GM18517 (cell line): ENCODE results near the gene OBSCN.

Source experiments
- ATAC-seq: cut with Tn5 transposase; IDR thresholded peaks from one replicate; pipeline ENCODE4 v1.9.1; 2021; ENCODE audit warnings: mild to moderate bottlenecking, moderate library complexity; ENCODE audit not compliant: unreplicated experiment

Gene OBSCN

DNA sequence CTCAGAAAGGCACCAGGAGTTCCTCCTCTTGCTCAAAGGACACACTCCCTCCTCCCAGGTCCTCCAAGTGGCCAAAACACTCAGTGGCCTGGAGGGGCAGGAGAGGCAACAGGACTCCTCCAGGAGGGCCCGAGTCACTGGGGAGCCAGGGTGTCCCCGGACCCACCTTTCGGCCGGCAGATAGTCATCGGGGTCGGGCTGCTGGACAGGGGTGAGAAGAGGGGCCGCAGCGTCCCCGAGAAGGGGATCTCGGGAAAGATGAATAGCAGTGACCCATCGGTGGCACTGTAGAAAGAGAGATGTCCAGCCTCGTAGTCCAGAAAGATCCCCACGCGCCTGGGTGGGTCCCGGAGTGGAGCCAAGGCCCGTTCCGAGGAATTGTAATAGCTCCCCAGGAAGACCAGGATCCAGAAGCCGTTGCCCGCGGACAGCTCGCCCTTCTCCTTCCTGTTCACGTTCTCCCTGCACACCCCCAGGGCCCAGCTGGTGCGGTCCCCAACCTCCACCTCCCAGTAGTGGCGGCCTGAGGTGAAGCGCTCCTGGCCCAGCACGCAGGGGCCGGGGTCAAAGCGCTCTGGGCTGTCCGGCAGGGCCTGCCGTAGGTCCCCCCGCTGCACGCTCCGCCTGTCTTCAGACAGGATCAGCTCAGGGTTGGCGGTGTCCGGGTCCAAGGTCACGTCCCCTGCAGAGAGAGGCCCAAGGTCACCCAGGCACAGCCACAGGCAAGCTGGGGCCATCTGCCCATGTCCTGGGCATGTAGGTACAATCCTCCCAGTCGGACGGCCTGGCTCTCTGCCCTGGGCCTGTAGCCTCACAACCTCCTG lies 186.9 kb downstream of the OBSCN start:
- no peak for ATAC-seq

DNA sequence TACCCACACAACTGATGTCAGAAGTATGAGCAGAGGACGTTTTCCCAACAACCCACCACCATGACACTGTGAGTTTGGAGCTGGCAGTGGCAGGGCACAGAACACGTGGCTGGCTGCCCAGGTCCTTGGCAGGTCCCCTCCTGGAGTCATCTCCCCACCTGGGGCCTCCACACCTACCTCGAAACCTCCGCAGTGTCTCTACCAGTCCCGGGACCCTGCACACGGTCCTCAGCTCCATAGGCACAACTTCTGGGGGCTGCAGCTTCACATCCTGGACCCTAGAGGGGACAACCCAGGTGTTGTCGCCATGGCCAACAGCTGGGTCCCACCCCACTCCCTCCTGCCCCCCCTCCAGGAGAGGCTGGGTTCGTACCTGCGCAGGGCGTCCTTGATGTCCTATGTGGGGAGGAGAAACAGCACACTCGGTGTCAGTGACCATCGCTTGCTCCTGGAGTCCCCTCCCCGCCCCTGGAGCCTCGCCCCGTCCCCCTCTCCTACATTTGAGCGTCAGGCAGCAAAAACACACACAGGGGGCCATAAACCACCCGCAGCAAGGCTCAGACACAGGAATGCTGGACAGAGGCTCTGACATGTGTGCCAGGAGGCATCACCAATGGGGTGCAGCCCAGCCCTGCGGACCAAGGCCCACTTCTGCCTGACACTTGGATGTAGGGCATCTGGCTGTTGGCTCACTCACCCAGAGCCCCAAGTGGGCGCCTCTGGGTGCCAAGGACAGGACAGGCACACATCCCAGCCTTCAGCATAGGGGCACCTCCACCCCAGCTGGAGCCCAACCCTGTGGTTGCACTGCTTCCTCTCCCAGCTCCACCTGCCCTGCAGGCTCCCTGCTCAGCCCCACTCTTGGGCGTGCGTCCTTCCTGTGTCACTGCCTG lies 189.2 kb downstream of the OBSCN start:
- no peak for ATAC-seq

DNA sequence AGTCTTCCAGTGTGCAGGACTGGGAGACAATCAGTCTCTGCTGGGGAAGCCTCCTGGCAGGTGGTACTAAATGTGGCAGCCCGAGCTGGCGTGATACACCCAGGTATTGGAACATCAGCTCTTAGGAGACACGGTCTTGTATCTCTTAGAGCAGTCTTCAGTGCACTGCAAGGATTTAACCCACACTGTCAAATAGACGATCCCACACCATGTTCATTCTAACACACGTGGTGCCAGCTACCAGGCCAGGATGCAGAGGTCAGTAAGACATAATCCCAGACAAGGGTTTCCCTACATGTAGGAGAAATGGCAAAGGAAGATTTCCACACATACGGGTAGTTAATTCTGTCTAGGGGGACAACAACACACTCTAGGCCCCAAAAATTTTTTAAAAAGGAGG lies 190.1 kb downstream of the OBSCN start:
- no peak for ATAC-seq

DNA sequence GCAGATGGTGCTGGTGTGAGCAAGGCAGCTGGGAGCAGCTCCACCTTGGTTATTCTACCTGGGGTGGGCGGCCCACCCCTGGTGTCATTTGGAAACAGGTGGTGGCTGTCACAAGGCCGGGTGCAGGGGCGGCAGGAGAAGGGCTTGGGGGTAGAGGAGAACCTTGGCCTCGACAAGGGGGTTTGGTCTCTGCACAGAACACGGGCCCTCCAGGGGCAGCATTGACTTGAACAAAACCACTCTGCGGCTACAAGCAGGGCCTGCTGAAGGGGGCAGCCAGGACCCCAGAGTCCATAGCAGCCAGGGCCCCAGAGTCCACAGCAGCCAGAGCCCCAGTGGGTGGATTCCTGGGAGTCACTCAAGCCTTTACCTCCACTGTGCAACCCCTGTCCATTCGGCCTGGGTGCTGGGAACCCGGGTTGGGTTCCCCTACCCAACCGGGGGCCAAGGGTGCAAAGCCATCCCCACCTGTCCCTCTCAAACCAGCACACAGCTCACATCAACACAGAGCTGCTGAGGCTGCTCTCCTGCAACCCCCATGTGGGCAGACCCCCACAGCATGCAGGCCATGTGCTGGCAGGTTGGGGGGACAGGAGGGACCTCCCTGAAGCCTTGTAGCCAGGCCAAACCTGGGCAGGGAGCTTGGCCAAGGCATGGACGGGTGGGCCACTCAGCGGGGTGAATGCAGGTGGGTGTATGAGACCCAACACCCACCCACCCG lies 191.1 kb downstream of the OBSCN start:
- ATAC-seq, result no peak

DNA sequence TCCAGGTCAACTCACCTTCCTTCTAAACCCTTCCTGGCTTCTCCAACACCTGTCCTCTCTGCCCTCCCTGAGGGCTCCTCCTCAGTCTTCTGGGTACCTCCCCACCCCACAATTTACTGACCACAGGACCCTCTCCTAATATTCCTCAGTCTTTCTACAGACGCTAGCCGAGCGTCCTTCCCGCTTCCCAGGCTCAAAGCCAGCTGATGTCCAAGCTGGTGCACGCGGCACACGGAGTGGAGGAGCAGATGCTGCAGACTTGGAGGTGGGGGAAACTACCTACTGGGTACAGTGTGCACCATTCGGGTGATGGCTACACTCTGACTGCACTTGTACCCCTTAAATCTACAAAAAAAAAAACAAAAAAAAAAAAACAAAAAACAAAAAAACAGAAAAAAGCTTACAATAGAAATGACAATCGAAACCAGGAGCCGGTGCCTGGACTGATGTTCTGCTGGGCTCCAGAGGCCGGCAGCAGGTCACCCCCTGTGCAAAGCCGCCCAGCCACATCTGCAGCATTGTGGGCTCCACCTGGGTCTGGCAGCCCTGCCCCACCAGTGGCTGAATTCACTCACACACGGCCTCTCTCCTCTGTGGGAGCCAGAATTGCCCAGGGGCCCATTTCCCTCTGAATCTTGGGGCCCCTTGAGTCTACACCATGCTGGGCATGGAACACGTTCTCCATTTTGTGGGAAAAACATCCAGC lies 191.8 kb downstream of the OBSCN start:
- ATAC-seq, result no peak

DNA sequence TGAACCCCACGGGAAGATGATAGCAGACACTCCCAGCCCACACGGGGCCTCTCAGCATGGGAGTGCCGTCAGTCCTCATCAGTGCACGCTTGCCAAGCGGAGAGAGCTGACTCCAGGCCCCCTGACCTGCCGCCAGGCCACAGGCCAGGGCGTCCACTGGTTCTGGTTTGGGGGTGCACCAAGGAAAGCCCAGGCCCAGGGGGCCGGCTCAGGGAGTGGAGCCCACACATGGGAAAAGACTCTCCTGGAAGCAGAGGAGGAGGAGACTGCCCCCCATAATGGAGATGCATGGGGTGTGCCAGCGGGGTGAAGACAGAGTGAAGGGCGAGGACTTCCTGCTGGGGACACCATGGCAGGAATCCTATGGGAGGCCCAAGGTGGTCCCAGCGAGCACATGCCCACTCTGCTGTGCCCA lies 192.4 kb downstream of the OBSCN start:
- ATAC-seq, result no peak

DNA sequence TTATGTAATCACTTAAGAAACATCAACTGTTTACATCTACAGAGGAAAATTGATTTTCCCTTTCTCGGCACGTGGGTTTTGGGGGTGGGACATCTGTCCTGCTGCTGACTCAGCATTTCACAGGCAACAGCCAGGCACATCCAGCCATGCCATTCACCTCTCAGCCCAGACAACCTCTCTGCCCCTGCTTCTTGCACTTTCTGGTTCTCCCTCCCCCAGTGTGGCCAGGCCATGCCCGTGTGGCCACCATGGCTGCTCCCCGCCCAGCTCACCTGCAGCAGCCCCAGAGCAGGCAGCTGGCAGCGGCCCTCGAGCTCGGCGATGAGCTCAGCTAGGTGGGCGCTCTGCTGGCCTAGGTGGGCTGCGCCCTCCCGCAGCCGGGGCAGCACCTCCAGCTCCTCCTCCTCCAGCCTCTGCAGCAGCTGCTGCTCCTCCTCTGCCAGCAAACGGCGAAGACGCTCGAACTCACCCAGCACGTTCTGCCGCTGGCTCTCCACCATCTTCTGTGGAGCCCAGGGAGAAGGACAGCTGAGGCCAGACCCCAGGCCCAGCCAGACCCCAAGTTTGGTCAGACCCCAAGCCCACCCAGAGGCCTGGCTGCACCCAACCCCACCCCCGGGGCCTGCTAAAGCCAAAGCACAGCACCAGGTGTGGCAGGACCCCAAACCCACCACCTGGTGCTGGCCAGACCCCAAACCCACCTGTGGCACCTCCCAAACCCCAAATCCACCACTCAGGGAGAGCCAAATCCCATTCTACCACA lies 193.0 kb downstream of the OBSCN start:
- ATAC-seq, result no peak

DNA sequence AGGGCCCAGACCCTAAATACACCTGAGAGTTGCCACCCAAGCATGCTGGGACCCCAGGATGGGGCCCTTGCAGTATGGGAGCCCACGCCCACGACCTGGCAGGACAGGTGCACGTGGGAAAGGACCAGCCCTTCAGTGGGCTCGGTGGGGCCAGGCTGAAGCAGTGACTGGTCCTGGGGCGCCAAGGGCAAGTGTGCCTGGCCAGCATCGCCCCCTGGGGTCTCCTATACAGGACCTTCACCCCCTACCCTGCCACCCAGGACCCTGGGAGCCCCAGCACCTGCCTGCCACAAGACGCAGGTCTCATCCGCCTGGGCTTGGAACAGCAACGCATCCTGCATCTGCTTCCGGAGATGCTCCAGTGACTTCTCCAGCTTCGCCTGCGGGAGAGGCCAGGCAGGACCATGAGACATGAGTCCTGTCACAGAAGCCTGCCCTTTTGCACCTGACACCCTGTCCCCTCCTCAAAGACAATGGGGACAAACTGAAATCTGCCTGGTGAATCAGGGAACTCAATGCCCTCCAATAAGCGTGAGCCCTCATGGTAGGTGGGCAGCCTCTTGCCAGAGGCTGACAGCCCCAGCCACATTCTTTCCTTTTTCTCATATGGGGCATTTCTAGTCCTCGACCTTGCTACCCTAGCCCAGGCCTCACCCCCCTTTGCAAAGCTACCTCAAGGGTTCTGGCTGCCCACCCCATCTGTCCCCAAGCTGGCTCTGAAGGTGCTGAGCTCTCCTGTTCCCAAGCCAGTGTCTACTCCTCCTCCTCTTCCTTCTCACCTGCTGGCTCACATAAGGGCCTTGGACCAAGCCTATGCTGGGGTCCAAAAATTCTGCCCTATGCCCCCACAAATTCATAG lies 194.2 kb downstream of the OBSCN start:
- ATAC-seq, result no peak

DNA sequence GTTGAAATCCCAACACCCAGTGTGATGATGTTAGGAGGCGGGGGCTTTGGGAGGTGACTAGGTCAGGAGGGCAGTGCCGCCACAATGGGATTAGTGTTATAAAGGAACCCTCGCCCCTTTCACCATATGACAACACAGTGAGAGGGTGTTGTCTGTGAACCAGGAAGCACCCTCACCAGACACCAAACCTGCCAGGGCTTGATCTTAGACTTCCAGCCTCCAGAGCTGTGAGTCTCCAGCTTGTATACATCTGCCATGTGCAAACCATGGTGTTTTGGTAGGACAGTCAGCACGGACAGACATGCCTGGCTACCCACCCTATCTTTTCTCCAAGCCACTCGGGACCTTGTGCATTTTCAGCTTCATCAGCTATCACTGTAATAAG lies 194.8 kb downstream of the OBSCN start:
- no peak for ATAC-seq

DNA sequence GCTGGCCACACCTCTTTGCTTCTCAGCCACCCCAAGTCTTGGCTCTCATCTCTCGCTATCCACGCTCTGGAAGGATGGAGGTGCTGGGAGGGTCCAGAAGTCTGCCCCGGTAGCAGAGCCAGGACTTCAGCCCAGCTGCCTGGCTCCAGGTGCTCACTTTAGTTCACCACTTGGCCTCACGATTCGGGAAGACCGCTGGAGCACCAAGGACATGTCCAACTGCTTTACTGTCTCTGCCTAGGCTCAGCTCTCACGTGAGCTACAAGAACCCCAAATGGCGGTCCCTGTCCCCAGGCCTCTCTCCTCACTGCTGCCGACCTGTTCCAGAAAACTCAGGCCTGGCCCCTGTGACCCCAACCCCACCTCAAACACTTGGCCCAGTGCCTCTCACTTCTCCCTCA lies 195.4 kb downstream of the OBSCN start:
- no peak for ATAC-seq

DNA sequence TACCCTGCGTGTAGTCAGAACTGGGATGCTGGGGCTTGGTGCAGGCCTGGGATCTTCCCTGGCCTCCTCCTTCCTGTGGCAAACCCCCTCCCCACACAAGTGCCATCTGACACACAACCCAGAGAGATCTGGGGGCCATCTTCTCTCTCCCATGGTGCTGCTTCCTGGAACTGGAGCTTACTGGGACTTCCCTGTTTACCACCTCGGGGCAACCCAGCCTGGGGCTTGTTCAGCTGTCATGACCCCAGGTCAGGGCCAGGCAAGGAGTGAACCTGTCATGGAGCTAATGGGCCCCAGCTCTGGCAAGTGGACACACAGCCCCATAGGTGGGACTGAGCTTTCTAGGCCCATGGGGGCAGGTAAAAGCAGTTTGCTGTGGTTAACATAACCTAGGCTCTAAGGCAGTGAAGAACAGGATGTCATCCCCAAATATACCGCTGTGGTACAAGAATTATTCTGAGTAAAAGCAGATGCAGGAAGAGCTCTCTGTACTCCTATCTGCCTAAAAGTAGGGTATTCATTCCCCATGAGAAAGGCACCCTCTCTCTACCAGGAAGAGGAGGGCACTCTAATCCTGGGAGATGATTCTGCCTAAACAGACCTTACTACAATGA lies 196.4 kb downstream of the OBSCN start:
- no peak for ATAC-seq

DNA sequence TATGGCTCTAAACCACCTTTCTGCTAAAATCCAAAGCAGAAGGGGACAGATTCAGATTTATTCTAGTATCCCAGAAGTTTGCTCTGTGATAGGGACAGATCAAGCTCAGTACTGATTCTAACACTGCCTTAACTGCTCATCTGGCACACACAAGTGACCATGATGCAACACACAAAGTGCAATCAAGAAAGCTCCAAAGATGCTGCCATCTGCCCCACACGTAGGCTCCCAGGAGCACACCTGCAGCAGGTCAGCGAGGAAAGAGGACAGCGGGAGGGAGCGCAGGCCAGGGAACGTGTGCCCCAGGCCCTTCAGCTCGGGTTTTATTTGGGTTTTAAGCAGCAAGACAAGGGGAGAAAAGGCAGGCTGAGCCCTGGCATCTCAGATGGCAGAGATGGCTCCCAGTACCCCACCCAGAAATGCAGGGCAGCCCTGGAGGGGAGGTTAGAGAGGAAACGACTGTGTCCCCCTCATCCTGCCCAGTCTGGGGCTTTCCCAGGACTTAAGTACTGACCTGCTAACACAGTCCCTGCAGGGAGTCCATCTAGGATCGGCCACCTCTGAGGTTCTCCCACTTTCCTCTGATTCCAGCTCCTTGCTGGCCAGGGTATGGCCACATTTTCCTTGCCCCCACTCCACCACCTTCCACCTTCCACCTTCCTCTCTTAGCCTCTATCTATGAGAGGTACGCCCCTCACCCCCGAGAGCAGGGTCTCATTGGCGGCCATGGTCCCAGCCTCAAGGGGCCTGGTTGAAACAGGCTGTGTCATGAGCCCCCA lies 197.5 kb downstream of the OBSCN start:
- ATAC-seq, result no peak

DNA sequence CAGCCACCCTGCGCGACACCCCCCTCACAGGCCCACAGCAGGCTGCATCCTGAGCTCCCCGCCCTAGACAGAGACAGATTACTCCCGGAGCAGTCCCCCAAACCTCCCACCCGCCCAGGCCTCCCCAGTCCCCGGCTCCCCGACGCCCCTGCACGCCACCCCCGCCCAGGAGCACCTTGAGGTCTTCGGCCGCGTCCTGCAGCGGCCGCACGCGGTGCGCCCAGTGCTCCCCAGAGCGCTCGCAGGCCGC lies 198.1 kb downstream of the OBSCN start:
- ATAC-seq, result peak; percentile 32

DNA sequence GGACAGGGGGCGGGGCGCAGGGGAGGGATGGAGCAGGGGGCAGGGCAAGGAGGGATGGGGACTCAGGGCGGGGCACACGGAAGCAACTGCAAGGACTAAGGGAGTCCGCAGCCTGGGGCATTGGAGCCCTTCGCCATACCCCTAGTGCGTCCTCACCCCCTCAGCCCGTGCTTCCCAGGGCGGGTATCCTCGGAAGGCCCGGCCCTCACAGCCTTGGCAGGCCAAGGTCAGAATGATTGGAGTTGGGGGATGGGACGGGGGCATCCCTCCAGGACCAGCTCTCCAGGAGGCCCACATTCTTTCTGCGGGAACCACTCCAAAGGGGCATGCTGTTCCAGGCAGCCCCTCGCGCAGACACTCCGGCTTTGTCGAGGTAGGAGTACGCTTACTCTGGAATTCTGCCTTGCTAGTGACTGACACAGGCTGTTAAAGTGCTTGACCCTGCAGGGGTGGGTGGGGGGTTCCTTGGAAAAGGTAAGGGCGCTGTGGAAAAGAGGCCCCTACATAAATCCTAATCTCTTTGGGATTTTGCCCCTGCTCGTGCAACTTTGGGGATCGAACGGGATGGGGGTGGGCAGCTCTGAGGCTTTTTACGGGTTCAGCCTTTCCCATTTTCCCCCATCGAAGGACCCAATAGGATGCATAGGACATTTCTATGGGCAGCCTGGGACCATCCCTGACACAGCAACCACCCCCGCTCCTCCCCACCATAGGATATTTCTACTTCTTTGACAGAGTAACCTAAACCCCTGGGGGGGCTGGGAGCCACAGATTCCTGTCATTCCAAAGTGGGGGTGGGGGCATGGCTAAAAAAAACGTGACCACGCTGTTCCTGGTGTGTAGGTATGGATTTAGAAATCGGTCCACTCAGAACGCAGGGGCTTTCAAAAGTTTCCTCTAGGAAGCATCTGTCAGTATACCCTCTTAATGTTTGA lies 199.5 kb downstream of the OBSCN start:
- no peak for ATAC-seq

DNA sequence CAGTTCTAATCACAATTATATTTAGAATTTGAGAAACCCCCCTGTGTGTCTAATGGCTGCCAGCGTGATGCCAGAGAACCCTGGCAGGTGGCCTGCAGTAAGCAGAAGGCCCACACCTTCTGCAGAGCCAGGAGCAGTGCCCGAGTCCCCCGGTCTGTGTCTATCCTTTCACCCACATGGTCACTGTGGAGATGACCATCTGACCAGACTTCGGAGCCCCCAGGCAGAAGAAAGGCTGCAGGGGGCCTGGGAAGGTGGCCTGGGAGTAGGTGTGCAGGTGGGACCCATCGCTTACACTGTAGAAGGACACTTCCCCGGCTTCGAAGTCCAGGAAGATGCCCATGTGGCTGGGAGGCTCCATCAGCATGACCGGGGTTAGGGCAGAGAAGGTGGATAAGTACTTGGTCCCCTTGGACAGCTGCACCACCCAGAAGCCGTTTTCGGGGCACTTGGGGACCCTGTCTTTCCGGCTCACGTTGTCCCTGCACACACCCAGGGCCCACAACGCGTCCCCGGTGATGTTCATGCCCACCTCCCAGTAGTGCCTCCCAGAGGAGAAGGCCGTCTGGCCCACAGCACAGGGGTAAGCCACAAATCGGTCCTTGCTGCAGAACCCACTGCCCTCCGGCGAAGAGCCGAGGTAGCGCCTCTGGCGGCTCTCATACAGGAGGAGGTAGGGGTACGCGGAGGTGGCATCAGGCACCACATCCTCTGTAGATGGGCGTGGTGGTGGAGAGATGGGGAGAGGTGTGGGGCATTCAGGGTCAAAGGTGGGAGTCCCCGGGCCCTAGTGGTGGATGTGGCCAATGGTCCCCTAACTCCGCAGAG lies 200.4 kb downstream of the OBSCN start:
- ATAC-seq, result no peak
